Ectodermal cell (in vitro differentiated cells): ENCODE results near the gene KPNB1. TPM values are rescaled to one million over a fixed set of nuclear protein-coding genes. Genes with fewer than 3 reads are reported as not detected.
A peak's percentile ranks its signal among the peaks of the same experiment; 100 is the strongest.

Experiments used
- H3K27ac ChIP-seq: 2 replicates; pipeline ENCODE4 v1.7.0; 2013; ENCODE audit warnings: mild to moderate bottlenecking, low read depth, low read length; ENCODE audit not compliant: insufficient read depth, poor library complexity, severe bottlenecking
- H3K27me3 ChIP-seq: 2 replicates; pipeline ENCODE4 v1.7.0; 2013; ENCODE audit warnings: mild to moderate bottlenecking, low read length; ENCODE audit not compliant: insufficient read depth, control insufficient read depth, poor library complexity, severe bottlenecking
- H3K36me3 ChIP-seq: one replicate; pipeline ENCODE4 v1.7.0; 2013; ENCODE audit warnings: low read length; ENCODE audit not compliant: control insufficient read depth, insufficient read depth
- H3K4me1 ChIP-seq: one replicate; pipeline ENCODE4 v1.7.0; 2013; ENCODE audit warnings: low read length; ENCODE audit not compliant: control insufficient read depth, insufficient read depth
- H3K4me3 ChIP-seq: 2 replicates; pipeline ENCODE4 v1.7.0; 2013; ENCODE audit warnings: low read depth, low read length, control low read depth; ENCODE audit not compliant: insufficient read depth
- H3K9me3 ChIP-seq: 2 replicates; pipeline ENCODE4 v1.7.0; 2013; ENCODE audit warnings: mild to moderate bottlenecking, low read length, moderate library complexity; ENCODE audit not compliant: control insufficient read depth
- WGBS, 2 experiments: methylation state at CpG; one replicate each; pipeline ENCODE4 v1.1.7; 2013; ENCODE audit warnings: missing lambda C conversion rate in 2 of 2; 5-methylcytosine and 5-hydroxymethylcytosine counted together
- polyA plus RNA-seq, 4 experiments: library from polyadenylated mRNA; stranded (reverse); fragments of 50-300 nt; gene quantifications; one replicate each; pipeline ENCODE4 v1.2.3, GENCODE V29; 2013

Gene KPNB1
- polyA plus RNA-seq (2013, experiment 1 of 4) = 428 TPM
- polyA plus RNA-seq (2013, experiment 2 of 4) = 448 TPM
- polyA plus RNA-seq (2013, experiment 3 of 4) = 410 TPM
- polyA plus RNA-seq (2013, experiment 4 of 4) = 387 TPM

- Histone ChIP-seq H3K9me3 (no peaks in the 10 kb centered on the region), H3K36me3 (peaks cover 26% of the 10 kb centered on the region), H3K4me1 (peaks cover 5% of the 10 kb centered on the region), H3K27ac (peak within 1 kb of the TSS; percentile 91), H3K27me3 (no peaks in the 10 kb centered on the region), H3K4me3 (peak within 1 kb of the TSS; percentile 90)
- WGBS, 2 experiments = 0% methylated on average over 74 of the region's 74 CpGs
Observed at GRCh38 chr17:47649153-47649971, at the start of gene KPNB1. TSS of gene KPNB1 (plus strand) at chr17:47649919. CDS start at chr17:47650245, 326 bp downstream.

GRCh38 chr17:47603830-47604597, 45.7 kb upstream of the KPNB1 start:
- Histone ChIP-seq H3K27ac (no peak overlapping the region), H3K36me3 (peaks cover 34% of the 10 kb centered on the region), H3K4me3 (no peak overlapping the region), H3K4me1 (no peaks in the 10 kb centered on the region), H3K27me3 (no peaks in the 10 kb centered on the region), H3K9me3 (no peaks in the 10 kb centered on the region)
- 91 to 95% methylated on average over 3 to 4 of the region's 4 CpGs for WGBS, 2 experiments

- no peaks in the 10 kb centered on the region for H3K27me3 ChIP-seq
- no peak overlapping the region for H3K27ac ChIP-seq
- 92 to 100% methylated on average over 1 of the region's 1 CpG for WGBS, 2 experiments
- peaks cover 34% of the 10 kb centered on the region for H3K36me3 ChIP-seq
- H3K9me3 ChIP-seq = no peaks in the 10 kb centered on the region
- H3K4me1 ChIP-seq = no peaks in the 10 kb centered on the region
- no peak overlapping the region for H3K4me3 ChIP-seq
Observed at GRCh38 chr17:47604598-47604927, 45.2 kb upstream of the KPNB1 start.

- WGBS, 2 experiments = 92 to 98% methylated on average over 1 of the region's 1 CpG
- no peaks in the 10 kb centered on the region for H3K9me3 ChIP-seq
- no peak overlapping the region for H3K4me3 ChIP-seq
- H3K27me3 ChIP-seq = no peaks in the 10 kb centered on the region
- no peak overlapping the region for H3K27ac ChIP-seq
- H3K4me1 ChIP-seq = no peaks in the 10 kb centered on the region
- H3K36me3 ChIP-seq = peaks cover 32% of the 10 kb centered on the region
Observed at GRCh38 chr17:47605011-47605410, 44.7 kb upstream of the KPNB1 start.

- Histone ChIP-seq H3K9me3 (no peaks in the 10 kb centered on the region), H3K36me3 (peaks cover 27% of the 10 kb centered on the region), H3K4me1 (no peaks in the 10 kb centered on the region), H3K27ac (no peak overlapping the region), H3K27me3 (no peaks in the 10 kb centered on the region), H3K4me3 (no peak overlapping the region)
- 95 to 98% methylated on average over 3 of the region's 3 CpGs for WGBS, 2 experiments
Observed at GRCh38 chr17:47607481-47607880, 42.2 kb upstream of the KPNB1 start.

GRCh38 chr17:47611372-47612350, 38.1 kb upstream of the KPNB1 start:
- no peaks in the 10 kb centered on the region for H3K4me1 ChIP-seq
- no peaks in the 10 kb centered on the region for H3K27me3 ChIP-seq
- H3K9me3 ChIP-seq = no peaks in the 10 kb centered on the region
- H3K4me3 ChIP-seq = no peak overlapping the region
- H3K27ac ChIP-seq = no peak overlapping the region
- peaks cover 30% of the 10 kb centered on the region for H3K36me3 ChIP-seq
- WGBS, 2 experiments = 94 to 96% methylated on average over 5 of the region's 5 CpGs

- H3K27me3 ChIP-seq = no peaks in the 10 kb centered on the region
- 84 to 91% methylated on average over 8 of the region's 8 CpGs for WGBS, 2 experiments
Observed at GRCh38 chr17:47615766-47616424, 33.8 kb upstream of the KPNB1 start.

GRCh38 chr17:47618410-47618809, 31.3 kb upstream of the KPNB1 start:
- Histone ChIP-seq H3K36me3 (peaks cover 38% of the 10 kb centered on the region), H3K27ac (no peak overlapping the region), H3K4me3 (no peak overlapping the region), H3K9me3 (no peaks in the 10 kb centered on the region), H3K4me1 (peaks cover 8% of the 10 kb centered on the region), H3K27me3 (no peaks in the 10 kb centered on the region)
- 84 to 86% methylated on average over 4 of the region's 4 CpGs for WGBS, 2 experiments

More at GRCh38 chr17:47615766-47616424, 33.8 kb upstream of the KPNB1 start:
- H3K4me3 ChIP-seq = no peak overlapping the region
- H3K36me3 ChIP-seq = peaks cover 40% of the 10 kb centered on the region
- no peaks in the 10 kb centered on the region for H3K4me1 ChIP-seq
- no peak overlapping the region for H3K27ac ChIP-seq
- no peaks in the 10 kb centered on the region for H3K9me3 ChIP-seq

GRCh38 chr17:47620503-47621245, 29.0 kb upstream of the KPNB1 start:
- H3K36me3 ChIP-seq = peaks cover 31% of the 10 kb centered on the region
- H3K27ac ChIP-seq = no peak overlapping the region
- 90 to 95% methylated on average over 3 of the region's 3 CpGs for WGBS, 2 experiments
- H3K4me1 ChIP-seq = peaks cover 8% of the 10 kb centered on the region
- no peak overlapping the region for H3K4me3 ChIP-seq
- H3K27me3 ChIP-seq = no peaks in the 10 kb centered on the region
- H3K9me3 ChIP-seq = no peaks in the 10 kb centered on the region
